Liver (tissue), 9 donors: ENCODE measurements around the gene CDHR5. TPM values are rescaled to one million over a fixed set of nuclear protein-coding genes. Genes with fewer than 3 reads are reported as not detected.

Experiments
- DNase-seq: peaks from one replicate; pipeline ENCODE4 v3.0.0-alpha.2; 2017; ENCODE audit warnings: low spot score
- H3K27ac ChIP-seq, 2 donors: one replicate each; pipeline ENCODE4 v1.7.0; 2013; ENCODE audit warnings: inconsistent platforms in 2 of 2, low read length in 2 of 2, control low read depth in 1 of 2, low read depth in 1 of 2, mild to moderate bottlenecking in 1 of 2
- H3K27me3 ChIP-seq, 4 donors: one replicate each; pipeline versions ENCODE4 v1.6.1 to v1.7.0; 2013; ENCODE audit warnings: low read length in 3 of 4, inconsistent platforms in 1 of 4, mild to moderate bottlenecking in 1 of 4, moderate library complexity in 1 of 4; ENCODE audit not compliant: control insufficient read depth in 4 of 4, insufficient read depth in 4 of 4
- H3K36me3 ChIP-seq, 4 donors: one replicate each; pipeline versions ENCODE4 v1.6.1 to v1.7.0; 2013; ENCODE audit warnings: low read length in 3 of 4, mild to moderate bottlenecking in 3 of 4, low read depth in 1 of 4, moderate library complexity in 1 of 4; ENCODE audit not compliant: control insufficient read depth in 4 of 4, insufficient read depth in 3 of 4
- H3K4me1 ChIP-seq, 4 donors: one replicate each; pipeline versions ENCODE4 v1.6.1 to v1.7.0; 2013; ENCODE audit warnings: low read length in 3 of 4, mild to moderate bottlenecking in 3 of 4, moderate library complexity in 1 of 4; ENCODE audit not compliant: control insufficient read depth in 4 of 4, insufficient read depth in 4 of 4
- H3K4me3 ChIP-seq, 3 donors: one replicate each; pipeline versions ENCODE4 v1.6.1 to v1.7.0; 2013; ENCODE audit warnings: low read length in 3 of 3, control low read depth in 1 of 3, low read depth in 1 of 3, mild to moderate bottlenecking in 1 of 3
- H3K9ac ChIP-seq, 2 donors: one replicate each; pipeline ENCODE4 v1.7.0; 2013; ENCODE audit warnings: low read length in 2 of 2, mild to moderate bottlenecking in 2 of 2, moderate library complexity in 2 of 2, control low read depth in 1 of 2, low read depth in 1 of 2
- H3K9me3 ChIP-seq, 4 donors: one replicate each; pipeline versions ENCODE4 v1.6.1 to v1.7.0; 2013; ENCODE audit warnings: low read length in 3 of 4; ENCODE audit not compliant: control insufficient read depth in 4 of 4
- ATF3 ChIP-seq: IDR thresholded peaks from 2 replicates; pipeline ENCODE4 v1.6.1; 2016; ENCODE audit warnings: antibody characterized with exemption
- EGR1 ChIP-seq, 2 donors: IDR thresholded peaks; 2 replicates each; pipeline ENCODE4 v1.6.1; 2016 to 2018; ENCODE audit warnings: antibody characterized with exemption in 2 of 2, low read depth in 2 of 2
- FOXA1 ChIP-seq: IDR thresholded peaks from 2 replicates; pipeline ENCODE4 v1.6.1; 2016; ENCODE audit warnings: antibody characterized with exemption
- FOXA2 ChIP-seq: IDR thresholded peaks from 2 replicates; pipeline ENCODE4 v1.6.1; 2016; ENCODE audit warnings: antibody characterized with exemption
- GABPA ChIP-seq, 2 donors: IDR thresholded peaks in 1 of 2; conservative IDR thresholded peaks in 1 of 2; 2 replicates each; pipeline ENCODE4 v1.6.1; 2016; ENCODE audit warnings: antibody characterized with exemption in 2 of 2, mild to moderate bottlenecking in 1 of 2, moderate library complexity in 1 of 2
- HNF4A ChIP-seq, 2 donors: conservative IDR thresholded peaks; 2 replicates each; pipeline ENCODE4 v1.6.1; 2016; ENCODE audit warnings: antibody characterized with exemption in 2 of 2, mild to moderate bottlenecking in 2 of 2
- RAD21 ChIP-seq, 2 donors: IDR thresholded peaks; 2 replicates each; pipeline ENCODE4 v1.6.1; 2016; ENCODE audit warnings: antibody characterized with exemption in 2 of 2, mild to moderate bottlenecking in 2 of 2
- REST ChIP-seq: IDR thresholded peaks from 2 replicates; pipeline ENCODE4 v1.6.1; 2016; ENCODE audit warnings: antibody characterized with exemption, mild to moderate bottlenecking
- TAF1 ChIP-seq: conservative IDR thresholded peaks from 2 replicates; pipeline ENCODE4 v1.6.1; 2016; ENCODE audit warnings: antibody characterized with exemption, mild to moderate bottlenecking
- WGBS: extraction: QIAGEN DNeasy Blood & Tissue Kit; methylation state at CpG from one replicate; pipeline ENCODE4 v1.1.7; 2013; 5-methylcytosine and 5-hydroxymethylcytosine counted together
- polyA plus RNA-seq, 2 donors: library from polyadenylated mRNA; stranded (reverse) in 1 of 2; unstranded in 1 of 2; fragments of 200-250 nt in 1 of 2; fragments of >200 nt in 1 of 2; fragmentation: Nextera tagmentation in 1 of 2; extraction: Ambion mirVana in 1 of 2; gene quantifications; one replicate each; pipeline versions ENCODE4 v1.2.1 to v1.2.3, GENCODE V29; 2013 to 2015
- total RNA-seq, 2 donors: library from RNA; depleted of rRNA; stranded (reverse); fragments of >200 nt; gene quantifications; one replicate each; pipeline ENCODE4 v1.2.3, GENCODE V29; 2014
- TF ChIP-seq, protein P1 (sequence below): IDR thresholded peaks from 2 replicates; pipeline ENCODE4 v1.6.1; 2016; ENCODE audit warnings: antibody characterized with exemption
- donor health status: healthy.
- donor health status: healthy.
- donor health status: healthy.
- donor health status: healthy.
- donor health status: healthy.

The CDHR5 gene
- total and polyA plus RNA-seq, 4 donors, result 29.4 to 86.2 (median 57.2) TPM

- TF ChIP-seq REST, result no peak
Observed at GRCh38 chr11:623349-623869, 1.3 kb downstream of the CDHR5 start (continued).

GRCh38 chr11:621838-622237 is 2.9 kb downstream of the CDHR5 start:
- no peaks in the 10 kb centered on the region for H3K27me3 ChIP-seq
- H3K4me3 ChIP-seq, result no peak overlapping the region
- DNase-seq, result no peak
- no peaks in the 10 kb centered on the region for H3K9me3 ChIP-seq
- H3K36me3 ChIP-seq, result peaks cover 0 to 5% (median 2%) of the 10 kb centered on the region in 4 donors
- peaks cover 4 to 23% (median 12%) of the 10 kb centered on the region in 4 donors for H3K4me1 ChIP-seq
- H3K27ac ChIP-seq, result no peak overlapping the region
- H3K9ac ChIP-seq, result no peak overlapping the region
- WGBS, result 89% methylated on average over 27 of the region's 27 CpGs
- TF ChIP-seq RAD21 (IDR thresholded peaks at IDR 0.05), result no peak
- TF ChIP-seq TAF1, result no peak
- TF ChIP-seq, protein P1, sequence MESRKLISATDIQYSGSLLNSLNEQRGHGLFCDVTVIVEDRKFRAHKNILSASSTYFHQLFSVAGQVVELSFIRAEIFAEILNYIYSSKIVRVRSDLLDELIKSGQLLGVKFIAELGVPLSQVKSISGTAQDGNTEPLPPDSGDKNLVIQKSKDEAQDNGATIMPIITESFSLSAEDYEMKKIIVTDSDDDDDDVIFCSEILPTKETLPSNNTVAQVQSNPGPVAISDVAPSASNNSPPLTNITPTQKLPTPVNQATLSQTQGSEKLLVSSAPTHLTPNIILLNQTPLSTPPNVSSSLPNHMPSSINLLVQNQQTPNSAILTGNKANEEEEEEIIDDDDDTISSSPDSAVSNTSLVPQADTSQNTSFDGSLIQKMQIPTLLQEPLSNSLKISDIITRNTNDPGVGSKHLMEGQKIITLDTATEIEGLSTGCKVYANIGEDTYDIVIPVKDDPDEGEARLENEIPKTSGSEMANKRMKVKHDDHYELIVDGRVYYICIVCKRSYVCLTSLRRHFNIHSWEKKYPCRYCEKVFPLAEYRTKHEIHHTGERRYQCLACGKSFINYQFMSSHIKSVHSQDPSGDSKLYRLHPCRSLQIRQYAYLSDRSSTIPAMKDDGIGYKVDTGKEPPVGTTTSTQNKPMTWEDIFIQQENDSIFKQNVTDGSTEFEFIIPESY, result no peak
- TF ChIP-seq ATF3, result no peak
- TF ChIP-seq FOXA2, result no peak
- TF ChIP-seq EGR1 (IDR thresholded peaks at IDR 0.05; ENCODE audit: low read depth in 2 of 2), result no peak
- no peak for TF ChIP-seq REST
- TF ChIP-seq FOXA1, result no peak
- TF ChIP-seq HNF4A (conservative IDR thresholded peaks at IDR 0.05), result no peak
- TF ChIP-seq GABPA (IDR thresholded peaks at IDR 0.05 in 1 of 2, conservative IDR thresholded peaks at IDR 0.05 in 1 of 2), result no peak
